ENCODE measurements around the gene PCBP3.

The PCBP3 gene

DNA sequence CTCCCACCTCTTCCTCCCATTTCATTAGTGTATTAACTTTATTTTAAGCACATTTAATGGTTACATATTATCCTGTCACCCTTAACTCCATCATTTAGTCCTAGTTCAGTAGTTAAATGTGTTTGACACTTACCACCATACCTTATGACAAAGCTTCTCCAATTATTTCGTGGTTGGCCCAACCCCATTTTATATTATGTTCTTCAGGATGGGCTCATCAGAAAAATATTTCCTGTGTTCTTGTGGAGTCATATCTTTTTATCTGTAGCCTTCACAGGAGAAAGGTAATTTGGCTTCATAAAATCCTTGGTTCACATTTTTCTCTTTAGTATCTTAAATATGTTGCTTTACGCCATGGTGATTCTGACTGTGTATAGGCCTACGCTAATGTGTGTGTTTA lies 195.7 kb downstream of the PCBP3 start:
- no peak overlapping the region for H3K9ac ChIP-seq (ENCODE audit: low read depth in 1 of 2, low read length in 2 of 2)
- no peak overlapping the region for H3K27ac ChIP-seq (ENCODE audit: low read depth, low read length)
- no peak overlapping the region for H3K4me3 ChIP-seq (ENCODE audit: low read depth in 1 of 2, low read length in 2 of 2)
- H3K27me3 ChIP-seq (ENCODE audit: control insufficient read depth in 1 of 2, insufficient read depth in 2 of 2, low read length in 2 of 2): no peaks in the 10 kb centered on the region
- no peaks in the 10 kb centered on the region for H3K36me3 ChIP-seq (ENCODE audit: control insufficient read depth in 1 of 2, insufficient read depth in 2 of 2, low read length in 2 of 2)
- H3K4me1 ChIP-seq (ENCODE audit: control insufficient read depth in 1 of 2, insufficient read depth in 2 of 2, low read length in 2 of 2): no peaks in the 10 kb centered on the region
- H3K9me3 ChIP-seq (ENCODE audit: control insufficient read depth in 1 of 2, low read length in 2 of 2): peaks cover 6 to 13% of the 10 kb centered on the region in 2 donors

DNA sequence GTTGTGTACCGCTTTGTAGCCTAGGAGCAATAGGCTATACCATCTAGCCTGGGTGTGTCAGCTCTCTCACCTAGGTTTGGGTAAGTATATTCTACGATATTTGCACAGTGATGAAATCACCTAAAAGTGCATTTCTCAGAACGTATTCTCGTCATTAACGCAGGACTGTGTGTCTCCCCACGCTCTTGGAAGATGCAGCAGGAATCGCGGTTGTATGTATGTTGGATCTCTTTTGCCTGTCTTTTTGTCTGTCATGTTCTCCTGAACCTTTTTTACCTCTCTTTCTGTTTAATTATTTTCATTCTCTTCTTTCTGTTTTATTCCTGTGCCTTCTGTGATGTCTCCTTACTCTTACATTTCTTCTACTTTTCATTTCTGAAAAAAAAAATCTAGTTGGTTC lies 197.5 kb downstream of the PCBP3 start:
- Histone ChIP-seq H3K36me3 (ENCODE audit: control insufficient read depth in 1 of 2, insufficient read depth in 2 of 2, low read length in 2 of 2) (no peaks in the 10 kb centered on the region), H3K27ac (ENCODE audit: low read depth, low read length) (no peak overlapping the region), H3K9ac (ENCODE audit: low read depth in 1 of 2, low read length in 2 of 2) (no peak overlapping the region), H3K4me1 (ENCODE audit: control insufficient read depth in 1 of 2, insufficient read depth in 2 of 2, low read length in 2 of 2) (no peaks in the 10 kb centered on the region), H3K9me3 (ENCODE audit: control insufficient read depth in 1 of 2, low read length in 2 of 2) (peaks cover 6 to 13% of the 10 kb centered on the region in 2 donors), H3K4me3 (ENCODE audit: low read depth in 1 of 2, low read length in 2 of 2) (no peak overlapping the region), H3K27me3 (ENCODE audit: control insufficient read depth in 1 of 2, insufficient read depth in 2 of 2, low read length in 2 of 2) (no peaks in the 10 kb centered on the region)

DNA sequence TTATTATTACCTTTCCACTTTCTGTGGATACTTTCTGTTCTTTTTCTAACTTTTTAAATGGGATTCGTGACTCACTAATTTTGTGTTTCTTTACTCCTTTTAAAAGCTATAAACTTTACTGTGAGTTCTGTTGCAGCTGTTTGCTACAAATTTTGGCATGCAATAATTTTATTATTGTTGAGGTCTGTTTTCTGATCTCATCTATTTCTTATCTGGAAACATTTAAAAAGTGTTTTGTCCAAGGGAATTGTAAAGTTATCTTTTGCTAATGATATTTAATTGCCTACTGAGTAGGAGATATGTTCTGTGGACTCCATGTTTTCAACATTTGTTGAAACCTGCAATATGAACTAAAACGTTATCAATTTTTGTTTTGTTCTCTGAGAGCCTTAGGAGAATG lies 199.9 kb downstream of the PCBP3 start:
- H3K4me1 ChIP-seq (ENCODE audit: control insufficient read depth in 1 of 2, insufficient read depth in 2 of 2, low read length in 2 of 2): peaks cover 0 to 5% of the 10 kb centered on the region in 2 donors
- peaks cover 6 to 13% of the 10 kb centered on the region in 2 donors for H3K9me3 ChIP-seq (ENCODE audit: control insufficient read depth in 1 of 2, low read length in 2 of 2)
- H3K27me3 ChIP-seq (ENCODE audit: control insufficient read depth in 1 of 2, insufficient read depth in 2 of 2, low read length in 2 of 2): no peaks in the 10 kb centered on the region
- H3K9ac ChIP-seq (ENCODE audit: low read depth in 1 of 2, low read length in 2 of 2): no peak overlapping the region
- no peak overlapping the region for H3K27ac ChIP-seq (ENCODE audit: low read depth, low read length)
- no peaks in the 10 kb centered on the region for H3K36me3 ChIP-seq (ENCODE audit: control insufficient read depth in 1 of 2, insufficient read depth in 2 of 2, low read length in 2 of 2)
- H3K4me3 ChIP-seq (ENCODE audit: low read depth in 1 of 2, low read length in 2 of 2): no peak overlapping the region

DNA sequence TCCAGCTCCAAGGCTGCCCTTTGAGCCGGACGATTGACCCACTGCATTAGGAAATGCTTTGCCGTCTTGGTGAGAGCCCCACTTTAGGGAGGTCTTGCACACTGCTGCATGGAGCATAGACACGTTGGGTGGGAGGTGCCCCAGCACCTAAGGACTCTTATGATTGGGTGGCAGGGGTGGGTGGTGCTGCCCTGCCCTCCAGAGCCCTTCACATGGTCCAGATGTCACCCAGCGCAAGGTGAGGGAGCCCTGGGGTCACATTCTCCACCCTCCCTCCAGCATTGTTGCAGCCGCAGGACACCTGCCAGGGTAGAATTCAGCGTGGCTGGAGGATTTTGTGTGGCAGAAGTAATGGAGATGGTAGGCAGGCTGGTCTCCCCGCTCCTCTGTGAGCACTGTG lies 200.7 kb downstream of the PCBP3 start:
- peaks cover 6 to 13% of the 10 kb centered on the region in 2 donors for H3K9me3 ChIP-seq (ENCODE audit: control insufficient read depth in 1 of 2, low read length in 2 of 2)
- no peaks in the 10 kb centered on the region for H3K27me3 ChIP-seq (ENCODE audit: control insufficient read depth in 1 of 2, insufficient read depth in 2 of 2, low read length in 2 of 2)
- H3K36me3 ChIP-seq (ENCODE audit: control insufficient read depth in 1 of 2, insufficient read depth in 2 of 2, low read length in 2 of 2): no peaks in the 10 kb centered on the region
- H3K9ac ChIP-seq (ENCODE audit: low read depth in 1 of 2, low read length in 2 of 2): no peak overlapping the region
- H3K27ac ChIP-seq (ENCODE audit: low read depth, low read length): no peak overlapping the region
- peaks cover 0 to 5% of the 10 kb centered on the region in 2 donors for H3K4me1 ChIP-seq (ENCODE audit: control insufficient read depth in 1 of 2, insufficient read depth in 2 of 2, low read length in 2 of 2)
- no peak overlapping the region for H3K4me3 ChIP-seq (ENCODE audit: low read depth in 1 of 2, low read length in 2 of 2)

DNA sequence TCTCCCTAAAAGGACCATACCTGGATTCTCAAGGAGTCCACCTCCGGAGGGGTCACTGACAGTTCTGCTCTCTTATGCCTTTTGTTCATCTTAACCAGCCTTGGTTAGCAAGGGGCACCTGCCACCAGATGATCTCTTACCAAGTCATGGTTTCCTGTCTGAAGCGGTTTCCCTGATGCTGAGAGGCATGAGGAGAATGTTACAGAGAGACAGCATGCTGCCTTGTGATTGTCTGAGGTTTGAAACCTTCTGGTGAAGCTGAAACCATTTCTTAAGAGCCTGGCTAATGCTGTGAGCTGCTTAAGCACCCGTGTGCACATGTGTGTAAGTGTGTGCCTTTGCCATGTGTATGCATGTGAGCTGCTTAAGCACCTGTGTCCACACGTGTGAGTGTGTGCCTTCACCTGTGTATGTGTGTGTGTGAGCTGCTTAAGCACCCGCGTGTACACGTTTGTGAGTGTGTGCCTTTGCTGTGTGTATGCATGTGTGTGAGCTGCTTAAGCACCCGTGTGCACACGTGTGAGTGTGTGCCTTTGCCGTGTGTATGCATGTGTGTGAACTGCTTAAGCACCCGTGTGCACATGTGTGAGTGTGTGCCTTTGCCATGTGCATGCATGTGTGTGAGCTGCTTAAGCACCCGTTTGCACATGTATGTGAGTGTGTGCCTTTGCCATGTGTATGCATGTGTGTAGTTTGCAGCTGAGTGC lies 201.7 kb downstream of the PCBP3 start:
- Histone ChIP-seq H3K36me3 (ENCODE audit: control insufficient read depth in 1 of 2, insufficient read depth in 2 of 2, low read length in 2 of 2) (no peaks in the 10 kb centered on the region), H3K4me1 (ENCODE audit: control insufficient read depth in 1 of 2, insufficient read depth in 2 of 2, low read length in 2 of 2) (peaks cover 0 to 5% of the 10 kb centered on the region in 2 donors), H3K9ac (ENCODE audit: low read depth in 1 of 2, low read length in 2 of 2) (no peak overlapping the region), H3K27me3 (ENCODE audit: control insufficient read depth in 1 of 2, insufficient read depth in 2 of 2, low read length in 2 of 2) (no peaks in the 10 kb centered on the region), H3K4me3 (ENCODE audit: low read depth in 1 of 2, low read length in 2 of 2) (no peak overlapping the region), H3K9me3 (ENCODE audit: control insufficient read depth in 1 of 2, low read length in 2 of 2) (peaks cover 6 to 13% of the 10 kb centered on the region in 2 donors), H3K27ac (ENCODE audit: low read depth, low read length) (no peak overlapping the region)

DNA sequence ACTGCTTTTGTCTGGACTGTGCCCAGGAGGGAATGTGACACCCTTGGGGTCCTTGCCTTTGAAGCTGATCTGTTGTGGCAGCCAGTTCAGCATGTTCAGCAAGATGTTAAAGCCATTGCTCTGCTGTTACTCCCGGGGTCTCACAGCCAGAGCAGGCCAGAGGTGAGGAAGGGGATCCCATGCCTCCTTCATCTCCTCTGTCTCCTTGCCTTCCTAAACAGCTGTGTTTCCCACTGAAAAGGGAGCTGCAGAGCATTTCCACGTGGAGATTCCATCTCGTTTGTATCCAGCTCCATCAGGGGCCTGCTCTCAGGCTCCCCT lies 202.2 kb downstream of the PCBP3 start:
- H3K4me3 ChIP-seq (ENCODE audit: low read depth in 1 of 2, low read length in 2 of 2): no peak overlapping the region
- peaks cover 6 to 11% of the 10 kb centered on the region in 2 donors for H3K9me3 ChIP-seq (ENCODE audit: control insufficient read depth in 1 of 2, low read length in 2 of 2)
- peaks cover 0 to 5% of the 10 kb centered on the region in 2 donors for H3K4me1 ChIP-seq (ENCODE audit: control insufficient read depth in 1 of 2, insufficient read depth in 2 of 2, low read length in 2 of 2)
- no peak overlapping the region for H3K9ac ChIP-seq (ENCODE audit: low read depth in 1 of 2, low read length in 2 of 2)
- H3K36me3 ChIP-seq (ENCODE audit: control insufficient read depth in 1 of 2, insufficient read depth in 2 of 2, low read length in 2 of 2): no peaks in the 10 kb centered on the region
- H3K27ac ChIP-seq (ENCODE audit: low read depth, low read length): no peak overlapping the region
- H3K27me3 ChIP-seq (ENCODE audit: control insufficient read depth in 1 of 2, insufficient read depth in 2 of 2, low read length in 2 of 2): no peaks in the 10 kb centered on the region

DNA sequence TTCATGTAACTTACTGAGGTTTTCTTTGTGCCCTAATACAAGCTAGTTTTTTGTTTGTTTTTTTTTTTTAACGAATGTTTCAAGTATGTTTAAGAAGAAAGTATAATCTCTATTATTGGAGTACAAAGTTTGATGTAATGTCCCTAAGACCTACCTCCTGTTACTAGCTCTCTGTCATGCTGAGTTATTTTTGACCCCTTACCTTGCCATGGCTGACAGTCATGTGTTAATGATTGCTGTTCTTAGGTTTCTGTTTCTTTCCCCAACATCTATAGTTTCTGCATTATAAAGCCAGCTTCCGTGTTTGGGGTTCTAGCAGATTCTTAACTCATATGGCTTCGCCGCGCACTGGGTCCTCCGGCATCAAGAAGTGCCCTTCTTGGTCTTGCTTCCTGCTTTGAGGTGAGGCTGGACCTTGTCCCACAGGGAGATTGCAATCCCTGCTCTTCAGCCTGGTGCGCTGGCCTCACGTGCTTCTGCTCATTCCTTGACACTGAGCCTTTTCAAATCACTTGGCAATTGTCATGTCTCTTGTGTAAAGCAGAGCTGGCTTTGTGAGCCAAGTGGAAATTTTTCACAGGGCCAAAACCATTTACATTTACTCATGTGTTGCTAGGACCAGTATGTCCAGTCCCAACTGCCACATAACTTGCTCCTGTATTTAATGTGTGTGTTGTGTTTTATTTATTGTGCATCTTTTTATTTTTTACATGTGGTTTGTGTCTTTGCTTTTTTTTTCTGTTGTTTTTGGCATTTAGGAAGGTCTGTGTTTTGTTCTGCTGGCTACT lies 203.0 kb downstream of the PCBP3 start:
- Histone ChIP-seq H3K27ac (ENCODE audit: low read depth, low read length) (no peak overlapping the region), H3K36me3 (ENCODE audit: control insufficient read depth in 1 of 2, insufficient read depth in 2 of 2, low read length in 2 of 2) (no peaks in the 10 kb centered on the region), H3K4me1 (ENCODE audit: control insufficient read depth in 1 of 2, insufficient read depth in 2 of 2, low read length in 2 of 2) (peaks cover 0 to 5% of the 10 kb centered on the region in 2 donors), H3K27me3 (ENCODE audit: control insufficient read depth in 1 of 2, insufficient read depth in 2 of 2, low read length in 2 of 2) (no peaks in the 10 kb centered on the region), H3K9me3 (ENCODE audit: control insufficient read depth in 1 of 2, low read length in 2 of 2) (peaks cover 0 to 3% of the 10 kb centered on the region in 2 donors), H3K4me3 (ENCODE audit: low read depth in 1 of 2, low read length in 2 of 2) (no peak overlapping the region), H3K9ac (ENCODE audit: low read depth in 1 of 2, low read length in 2 of 2) (no peak overlapping the region)

DNA sequence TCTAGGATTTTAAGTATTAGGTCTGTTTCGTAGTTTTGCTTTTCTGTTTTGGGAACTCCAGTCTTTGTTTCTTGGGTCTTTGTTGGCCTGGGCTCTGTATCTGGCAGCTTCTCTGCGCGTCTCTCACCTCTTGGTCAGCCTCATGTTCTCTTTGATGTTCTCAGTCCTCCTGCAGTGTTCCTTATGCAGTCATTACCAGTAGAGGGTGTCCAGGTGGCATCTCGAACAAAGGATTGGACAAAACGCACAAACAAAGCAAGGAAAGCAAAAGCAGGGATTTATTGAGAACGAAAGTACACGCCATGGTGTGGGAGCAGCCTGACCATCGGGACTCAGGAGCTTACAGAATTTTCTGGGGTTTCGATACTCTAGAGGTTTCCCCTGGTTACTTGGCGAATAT lies 204.3 kb downstream of the PCBP3 start:
- H3K27ac ChIP-seq (ENCODE audit: low read depth, low read length): no peak overlapping the region
- no peak overlapping the region for H3K4me3 ChIP-seq (ENCODE audit: low read depth in 1 of 2, low read length in 2 of 2)

DNA sequence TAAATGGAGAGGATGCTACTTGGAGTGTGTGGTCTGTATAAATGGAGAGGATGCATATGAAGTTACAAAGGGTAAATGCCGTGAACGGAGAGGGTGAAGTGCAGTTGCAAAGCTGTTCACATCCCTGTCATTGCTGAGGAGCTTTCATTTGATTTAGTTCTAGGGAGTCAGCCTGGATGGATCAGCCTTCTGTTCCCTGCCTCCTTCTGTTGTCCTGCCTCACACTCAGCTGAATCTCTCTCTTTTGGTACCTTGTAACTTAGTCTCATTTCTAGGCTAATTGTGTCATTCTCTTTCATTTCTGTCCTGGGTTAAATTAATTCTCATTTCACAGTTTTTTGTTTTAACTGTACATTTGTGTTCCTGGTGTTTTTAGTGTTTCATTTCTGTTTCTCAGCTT lies 204.8 kb downstream of the PCBP3 start:
- Histone ChIP-seq H3K4me1 (ENCODE audit: control insufficient read depth in 1 of 2, insufficient read depth in 2 of 2, low read length in 2 of 2) (peaks cover 0 to 5% of the 10 kb centered on the region in 2 donors), H3K36me3 (ENCODE audit: control insufficient read depth in 1 of 2, insufficient read depth in 2 of 2, low read length in 2 of 2) (no peaks in the 10 kb centered on the region), H3K9ac (ENCODE audit: low read depth in 1 of 2, low read length in 2 of 2) (no peak overlapping the region), H3K9me3 (ENCODE audit: control insufficient read depth in 1 of 2, low read length in 2 of 2) (no peaks in the 10 kb centered on the region), H3K27me3 (ENCODE audit: control insufficient read depth in 1 of 2, insufficient read depth in 2 of 2, low read length in 2 of 2) (no peaks in the 10 kb centered on the region), H3K4me3 (ENCODE audit: low read depth in 1 of 2, low read length in 2 of 2) (no peak overlapping the region), H3K27ac (ENCODE audit: low read depth, low read length) (no peak overlapping the region)

More for the DNA sequence above, 204.3 kb downstream of the PCBP3 start:
- Histone ChIP-seq H3K9ac (ENCODE audit: low read depth in 1 of 2, low read length in 2 of 2) (no peak overlapping the region), H3K4me1 (ENCODE audit: control insufficient read depth in 1 of 2, insufficient read depth in 2 of 2, low read length in 2 of 2) (peaks cover 0 to 5% of the 10 kb centered on the region in 2 donors), H3K9me3 (ENCODE audit: control insufficient read depth in 1 of 2, low read length in 2 of 2) (no peaks in the 10 kb centered on the region), H3K36me3 (ENCODE audit: control insufficient read depth in 1 of 2, insufficient read depth in 2 of 2, low read length in 2 of 2) (no peaks in the 10 kb centered on the region), H3K27me3 (ENCODE audit: control insufficient read depth in 1 of 2, insufficient read depth in 2 of 2, low read length in 2 of 2) (no peaks in the 10 kb centered on the region)

DNA sequence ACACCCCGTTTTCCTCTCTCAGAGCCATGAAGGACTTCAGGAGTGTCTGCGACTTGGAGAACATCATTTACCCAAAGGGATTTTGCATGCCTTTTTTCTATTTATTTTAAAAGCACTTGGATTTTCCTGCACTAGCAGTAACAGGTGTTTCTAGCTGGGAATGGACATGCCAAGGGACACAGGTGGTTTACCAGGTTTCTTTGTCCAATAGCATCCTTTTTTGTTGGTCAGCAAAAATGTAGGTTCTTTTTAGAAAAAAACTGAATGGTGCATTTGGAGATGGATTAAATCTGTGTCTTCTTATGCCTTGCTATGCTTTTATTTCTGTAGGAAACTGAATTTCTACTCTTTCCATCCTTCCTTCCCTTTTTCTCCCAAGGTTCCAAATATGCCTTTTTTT lies 205.3 kb downstream of the PCBP3 start:
- H3K4me3 ChIP-seq (ENCODE audit: low read depth in 1 of 2, low read length in 2 of 2): no peak overlapping the region
- no peak overlapping the region for H3K9ac ChIP-seq (ENCODE audit: low read depth in 1 of 2, low read length in 2 of 2)
- H3K9me3 ChIP-seq (ENCODE audit: control insufficient read depth in 1 of 2, low read length in 2 of 2): no peaks in the 10 kb centered on the region
- H3K36me3 ChIP-seq (ENCODE audit: control insufficient read depth in 1 of 2, insufficient read depth in 2 of 2, low read length in 2 of 2): no peaks in the 10 kb centered on the region
- H3K27me3 ChIP-seq (ENCODE audit: control insufficient read depth in 1 of 2, insufficient read depth in 2 of 2, low read length in 2 of 2): no peaks in the 10 kb centered on the region
- H3K4me1 ChIP-seq (ENCODE audit: control insufficient read depth in 1 of 2, insufficient read depth in 2 of 2, low read length in 2 of 2): peaks cover 0 to 5% of the 10 kb centered on the region in 2 donors
- no peak overlapping the region for H3K27ac ChIP-seq (ENCODE audit: low read depth, low read length)

Measured in duodenal mucosa (tissue), 2 donors.